Colonic mucosa (tissue), 4 donors: Measurements from ENCODE around the gene TEX14. TPM values are rescaled to one million over a fixed set of nuclear protein-coding genes. Genes with fewer than 3 reads are reported as not detected.

Source experiments
- DNase-seq: peaks from one replicate; pipeline ENCODE4 v3.0.0-alpha.2; 2020
- H3K27ac ChIP-seq: fragments of 200-600 bp; one replicate; pipeline ENCODE4 v1.8.0; 2021
- H3K27me3 ChIP-seq: fragments of 200-600 bp; one replicate; pipeline ENCODE4 v1.8.0; 2021
- H3K36me3 ChIP-seq: fragments of 200-600 bp; one replicate; pipeline ENCODE4 v1.8.0; 2021
- H3K4me1 ChIP-seq: fragments of 200-600 bp; one replicate; pipeline ENCODE4 v1.8.0; 2021; ENCODE audit warnings: mild to moderate bottlenecking
- H3K4me3 ChIP-seq: fragments of 200-600 bp; one replicate; pipeline ENCODE4 v1.8.0; 2021
- H3K9ac ChIP-seq, 2 donors: one replicate each; pipeline ENCODE4 v1.7.0; 2013; ENCODE audit warnings: control low read depth in 2 of 2, low read depth in 2 of 2, low read length in 2 of 2
- H3K9me3 ChIP-seq: fragments of 200-600 bp; one replicate; pipeline ENCODE4 v1.8.0; 2021
- intact Hi-C: fragments of 100-400 bp; cut with DNase I; formaldehyde crosslinking; loops from one replicate; pipeline ENCODE4 v1.14.1; 2022
- total RNA-seq, 2 donors: library from RNA; stranded (reverse); fragmentation: NEBNext Ultra II Directional in 1 of 2; extraction: Animal tissue kit (Norgen Biotek cat#: 25700) in 1 of 2; gene quantifications; one replicate each; pipeline ENCODE4 v1.2.1, GENCODE V29; 2021
- TF ChIP-seq, protein P1 (sequence below): fragments of 200-600 bp; IDR thresholded peaks from one replicate; pipeline ENCODE4 v1.8.0; 2022; ENCODE audit warnings: antibody characterized with exemption, mild to moderate bottlenecking
- donor health status: healthy.
- donor health status: DM: no; HTN: no; CAD: no.
- donor health status: DM: no; HTN: no; CAD: no.

The TEX14 gene
- total RNA-seq, 2 donors from 2014 or later, result 0.10 TPM; not detected in 1

DNA sequence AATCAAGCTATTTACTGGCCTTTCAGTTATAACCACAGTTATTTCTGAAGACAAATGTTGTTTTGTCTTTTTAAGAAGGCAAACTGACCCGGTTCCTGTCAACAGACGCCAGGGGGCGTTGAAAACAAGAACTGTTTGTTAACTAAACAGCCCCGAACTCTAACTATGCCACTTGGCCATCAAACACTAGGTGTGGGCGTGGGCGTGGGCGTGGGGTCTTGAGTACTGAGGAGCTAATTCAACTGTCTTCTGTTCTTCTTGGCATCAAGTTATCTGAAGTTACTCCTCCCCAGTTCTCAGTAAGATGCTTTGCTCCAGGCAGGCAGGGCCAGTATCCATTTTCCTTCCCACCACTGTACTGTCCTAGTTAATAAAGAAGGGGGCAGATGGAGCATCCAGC lies 114.1 kb downstream of the TEX14 start:
- H3K27me3 ChIP-seq, result no peaks in the 10 kb centered on the region
- TF ChIP-seq, protein P1, sequence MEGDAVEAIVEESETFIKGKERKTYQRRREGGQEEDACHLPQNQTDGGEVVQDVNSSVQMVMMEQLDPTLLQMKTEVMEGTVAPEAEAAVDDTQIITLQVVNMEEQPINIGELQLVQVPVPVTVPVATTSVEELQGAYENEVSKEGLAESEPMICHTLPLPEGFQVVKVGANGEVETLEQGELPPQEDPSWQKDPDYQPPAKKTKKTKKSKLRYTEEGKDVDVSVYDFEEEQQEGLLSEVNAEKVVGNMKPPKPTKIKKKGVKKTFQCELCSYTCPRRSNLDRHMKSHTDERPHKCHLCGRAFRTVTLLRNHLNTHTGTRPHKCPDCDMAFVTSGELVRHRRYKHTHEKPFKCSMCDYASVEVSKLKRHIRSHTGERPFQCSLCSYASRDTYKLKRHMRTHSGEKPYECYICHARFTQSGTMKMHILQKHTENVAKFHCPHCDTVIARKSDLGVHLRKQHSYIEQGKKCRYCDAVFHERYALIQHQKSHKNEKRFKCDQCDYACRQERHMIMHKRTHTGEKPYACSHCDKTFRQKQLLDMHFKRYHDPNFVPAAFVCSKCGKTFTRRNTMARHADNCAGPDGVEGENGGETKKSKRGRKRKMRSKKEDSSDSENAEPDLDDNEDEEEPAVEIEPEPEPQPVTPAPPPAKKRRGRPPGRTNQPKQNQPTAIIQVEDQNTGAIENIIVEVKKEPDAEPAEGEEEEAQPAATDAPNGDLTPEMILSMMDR, result no peak
- no peaks in the 10 kb centered on the region for H3K36me3 ChIP-seq
- H3K9ac ChIP-seq, result no peak overlapping the region
- no peaks in the 10 kb centered on the region for H3K4me1 ChIP-seq
- intact Hi-C loops, result no loop called here
- DNase-seq, result peak; percentile 42
- H3K9me3 ChIP-seq, result no peaks in the 10 kb centered on the region
- H3K27ac ChIP-seq, result no peak overlapping the region
- H3K4me3 ChIP-seq, result no peak overlapping the region

DNA sequence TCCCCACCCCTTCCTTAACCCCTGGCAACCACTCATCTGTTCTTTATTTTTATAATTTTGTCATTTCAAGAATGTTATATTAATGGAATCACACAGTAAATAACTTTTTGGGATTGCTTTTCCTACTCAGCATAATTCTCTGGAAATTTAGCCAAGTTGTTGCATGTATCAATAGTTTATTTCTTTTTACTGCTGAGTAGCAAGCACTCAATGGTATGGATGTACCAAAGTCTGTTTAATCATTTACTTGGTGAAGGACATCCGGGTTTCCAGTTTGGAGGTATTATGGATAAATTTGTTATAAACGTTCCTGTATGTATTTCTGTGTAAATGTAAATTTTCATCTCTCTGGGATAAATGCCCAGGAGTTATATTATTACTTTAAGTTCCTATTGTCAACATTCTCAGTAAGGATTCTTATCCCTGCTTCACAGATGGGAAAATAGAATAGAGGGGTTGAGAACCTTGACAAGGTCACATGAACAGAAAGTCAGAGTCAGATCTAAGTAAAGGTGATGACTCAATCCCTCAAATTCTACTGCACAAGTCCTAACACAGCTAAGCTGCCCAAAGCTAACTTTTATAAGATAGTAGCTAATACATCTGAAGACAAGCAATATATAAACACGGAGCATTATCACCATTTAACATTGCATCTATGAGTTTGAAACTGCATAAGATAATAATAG lies 115.0 kb downstream of the TEX14 start:
- intact Hi-C loops, result no loop called here
- H3K4me1 ChIP-seq, result no peaks in the 10 kb centered on the region
- H3K27ac ChIP-seq, result no peak overlapping the region
- no peak overlapping the region for H3K9ac ChIP-seq
- H3K9me3 ChIP-seq, result no peaks in the 10 kb centered on the region
- H3K4me3 ChIP-seq, result no peak overlapping the region
- no peak for DNase-seq
- no peaks in the 10 kb centered on the region for H3K27me3 ChIP-seq
- TF ChIP-seq, protein P1, result no peak
- no peaks in the 10 kb centered on the region for H3K36me3 ChIP-seq

DNA sequence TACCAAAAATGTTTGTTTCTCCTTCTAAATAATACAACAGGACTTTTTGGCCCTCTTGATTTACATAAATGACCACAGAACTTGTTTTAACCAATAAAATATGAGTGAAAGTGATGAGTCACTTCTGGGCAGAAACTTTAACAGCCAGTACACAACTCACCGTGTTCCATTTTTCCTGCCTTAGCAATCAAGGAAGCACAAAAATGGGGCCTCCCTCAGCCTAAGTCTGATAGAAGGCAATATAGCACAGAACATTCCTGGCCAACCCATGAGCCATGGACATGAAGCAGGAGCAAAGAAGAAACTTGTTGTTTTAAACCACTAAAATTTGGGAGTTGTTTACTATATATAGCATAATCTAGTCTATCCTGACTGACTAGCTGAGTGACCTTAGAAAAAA lies 116.3 kb downstream of the TEX14 start:
- no peak for DNase-seq
- H3K4me1 ChIP-seq, result no peaks in the 10 kb centered on the region
- H3K27me3 ChIP-seq, result no peaks in the 10 kb centered on the region
- intact Hi-C loops, result no loop called here
- no peaks in the 10 kb centered on the region for H3K36me3 ChIP-seq
- no peak overlapping the region for H3K9ac ChIP-seq
- TF ChIP-seq, protein P1, result no peak
- H3K9me3 ChIP-seq, result no peaks in the 10 kb centered on the region
- H3K27ac ChIP-seq, result no peak overlapping the region
- H3K4me3 ChIP-seq, result no peak overlapping the region

DNA sequence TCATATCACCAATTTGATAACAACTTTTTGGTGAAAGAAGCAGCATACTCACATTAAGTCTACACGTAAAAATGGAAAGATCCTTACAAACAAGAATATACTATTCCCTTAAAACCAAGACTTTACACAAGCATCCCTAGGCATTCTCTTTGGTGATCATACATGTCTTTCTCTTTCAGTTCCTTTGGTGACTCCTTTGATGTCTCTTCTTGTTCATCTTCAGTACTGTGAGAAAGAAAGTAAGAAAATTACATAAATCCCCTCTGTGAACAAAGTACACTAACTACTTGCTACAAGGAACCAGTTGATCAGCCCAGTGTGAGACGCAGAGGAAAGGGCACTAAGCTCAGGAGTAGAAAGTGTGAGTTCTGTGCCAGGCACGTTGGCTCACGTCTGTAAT lies 117.8 kb downstream of the TEX14 start:
- TF ChIP-seq, protein P1, result no peak
- Histone ChIP-seq H3K9ac (no peak overlapping the region), H3K4me3 (no peak overlapping the region), H3K4me1 (no peaks in the 10 kb centered on the region), H3K27me3 (no peaks in the 10 kb centered on the region), H3K27ac (no peak overlapping the region), H3K9me3 (no peaks in the 10 kb centered on the region), H3K36me3 (no peaks in the 10 kb centered on the region)
- intact Hi-C loops, result no loop called here
- no peak for DNase-seq

DNA sequence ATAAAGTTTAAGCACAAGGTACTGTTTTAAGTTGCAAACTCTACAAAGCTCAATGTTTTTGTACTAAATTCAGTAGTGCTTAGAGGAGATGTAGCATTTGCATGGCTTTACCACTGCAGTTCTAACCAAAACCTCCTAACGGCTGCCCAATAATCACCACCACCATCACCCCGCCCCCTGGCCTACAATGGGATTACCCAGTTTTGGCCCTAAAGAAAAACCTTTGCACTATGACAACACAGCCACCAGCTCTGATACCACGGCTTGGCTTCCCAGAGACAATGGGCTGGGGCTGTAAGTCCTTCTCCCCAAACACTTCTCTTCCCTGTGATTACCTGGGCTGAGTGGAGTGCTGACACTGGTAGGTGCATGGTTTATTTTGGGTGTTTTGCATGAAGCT lies 119.0 kb downstream of the TEX14 start:
- no peaks in the 10 kb centered on the region for H3K4me1 ChIP-seq
- TF ChIP-seq, protein P1, result no peak
- H3K36me3 ChIP-seq, result no peaks in the 10 kb centered on the region
- H3K9ac ChIP-seq, result no peak overlapping the region
- no peak overlapping the region for H3K27ac ChIP-seq
- no peaks in the 10 kb centered on the region for H3K9me3 ChIP-seq
- intact Hi-C loops, result no loop called here
- no peaks in the 10 kb centered on the region for H3K27me3 ChIP-seq
- H3K4me3 ChIP-seq, result no peak overlapping the region
- no peak for DNase-seq
